GM18951 (cell line): ENCODE results near the gene DBNL.

Source experiments
- POLR2A ChIP-seq: IDR thresholded peaks from 4 replicates; pipeline ENCODE4 v1.6.1; 2011; ENCODE audit warnings: mild to moderate bottlenecking; ENCODE audit not compliant: insufficient read length, insufficient read depth; ENCODE audit errors: extremely low read depth
- in situ Hi-C: fragments of 300-500 bp; cut with MboI; formaldehyde crosslinking; loops from one replicate; pipeline ENCODE4 v1.12.0; 2022; ENCODE audit warnings: low sequenced_read_pairs, mixed read lengths, inconsistent platforms; ENCODE audit not compliant: unreplicated experiment

Gene DBNL

DNA sequence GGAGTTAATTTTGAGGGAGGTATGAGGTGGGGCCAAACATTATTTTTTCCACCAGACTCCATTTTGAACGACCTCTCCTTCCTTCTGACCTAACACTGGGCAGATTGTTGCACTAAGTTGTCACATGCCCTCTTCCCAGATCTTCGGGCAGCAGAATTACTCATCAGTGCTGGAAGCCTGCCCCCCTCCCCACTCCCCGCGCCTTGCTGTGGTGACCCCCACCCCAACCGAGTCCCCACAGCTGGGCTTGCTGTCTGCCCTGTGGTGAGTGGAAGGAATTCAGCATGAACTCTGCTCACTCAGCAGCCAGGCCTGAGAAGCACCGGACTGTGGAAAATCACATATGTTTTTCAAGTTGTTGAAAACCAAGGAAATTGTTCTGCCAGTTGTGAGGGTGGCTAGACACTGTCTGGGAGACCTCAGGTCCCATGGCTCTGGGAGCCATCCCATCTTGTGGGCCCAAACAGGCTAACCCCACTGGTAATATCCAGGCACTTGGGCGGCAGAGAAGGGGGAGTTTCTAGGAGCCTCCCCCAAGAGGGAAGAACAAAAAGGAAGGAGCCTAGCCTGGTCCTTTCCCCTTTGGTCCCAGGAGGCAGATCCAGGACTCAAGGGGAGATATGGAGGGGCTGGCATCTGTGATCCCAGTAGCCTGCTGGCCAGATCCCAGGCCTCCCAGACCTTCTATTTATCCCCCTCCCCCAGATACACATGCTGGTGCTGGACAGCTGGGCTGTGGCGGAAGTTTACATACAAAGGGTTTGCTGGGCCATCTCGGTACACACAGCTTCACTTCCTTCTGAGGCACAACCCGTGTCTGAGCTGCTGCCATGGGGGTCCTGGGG is 56.2 kb downstream of the DBNL start:
- TF ChIP-seq POLR2A: no peak
- in situ Hi-C loops: no loop called here

DNA sequence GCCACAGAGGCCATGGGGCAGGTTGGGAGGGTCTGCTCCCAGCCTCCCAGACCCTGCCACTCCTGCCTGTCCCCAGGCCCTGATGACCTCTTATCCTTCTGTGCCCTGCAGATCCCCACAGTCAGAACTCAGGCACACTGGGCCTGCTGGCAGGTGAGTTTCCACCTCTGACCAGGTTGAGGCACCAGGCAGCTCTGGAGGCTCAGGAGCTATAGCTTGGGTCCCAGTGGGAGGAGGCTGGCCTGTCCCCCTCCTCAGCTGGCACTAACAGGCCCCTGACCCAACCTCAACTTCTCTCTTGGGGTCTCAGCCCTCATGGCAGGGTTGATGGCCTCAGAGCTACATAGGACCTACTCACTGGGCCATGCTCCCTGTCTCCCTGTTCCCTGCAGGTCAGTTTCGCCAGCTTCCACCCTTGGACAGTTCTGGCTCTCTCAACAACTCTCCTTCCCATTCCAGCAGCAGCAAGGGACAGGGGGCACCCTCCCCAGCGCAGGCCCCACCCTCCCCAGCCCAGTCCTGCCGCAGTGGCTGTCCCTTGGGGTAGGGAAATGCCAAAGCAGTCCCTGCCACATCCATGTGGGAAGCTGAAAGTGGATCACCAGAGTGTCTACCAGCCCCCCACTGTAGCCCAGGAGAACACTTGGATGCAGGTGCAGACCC is 56.9 kb downstream of the DBNL start:
- in situ Hi-C loops: no loop called here
- no peak for TF ChIP-seq POLR2A

DNA sequence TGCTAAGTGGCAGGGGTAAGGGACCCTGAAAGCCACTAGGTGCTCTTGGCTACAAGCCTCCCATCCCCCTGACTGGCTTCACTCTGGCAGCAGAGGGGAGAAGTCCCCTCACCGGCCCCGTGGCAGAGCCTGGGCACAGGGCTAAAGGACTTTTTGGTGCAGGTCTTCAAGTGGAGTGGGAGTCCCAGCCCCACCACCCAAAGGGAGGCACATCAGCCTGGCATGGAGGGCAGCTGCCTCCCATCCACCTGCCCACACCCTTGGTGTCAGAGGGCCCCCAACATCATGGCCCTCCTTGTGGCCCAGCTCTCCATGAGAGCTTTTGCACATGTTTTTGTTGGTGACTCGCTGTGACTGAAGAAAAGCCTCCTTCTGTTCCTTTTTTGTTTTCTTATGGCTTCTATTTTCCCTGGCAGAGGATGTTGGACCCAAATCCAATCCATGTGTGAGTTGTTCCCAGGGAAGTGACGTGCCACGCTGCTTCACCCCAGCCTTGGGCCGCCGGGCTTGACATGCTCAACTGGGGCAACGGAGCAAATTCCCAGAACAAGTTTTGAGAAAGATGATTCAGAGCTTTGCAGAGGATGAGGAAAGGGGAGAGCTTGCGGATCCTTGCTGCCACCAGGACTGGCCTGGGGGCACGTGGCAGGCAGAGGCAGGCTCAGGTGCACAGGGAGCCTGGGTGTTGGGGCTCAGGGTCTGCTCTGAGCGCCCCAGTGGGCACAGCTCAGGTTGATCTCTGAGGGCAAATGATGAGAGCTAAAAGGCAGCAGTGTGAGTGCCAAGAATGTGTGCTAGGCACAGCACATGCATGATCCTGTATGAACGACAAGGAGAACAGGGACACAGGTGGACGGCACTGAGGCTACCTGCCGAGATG is 57.7 kb downstream of the DBNL start:
- TF ChIP-seq POLR2A: no peak
- in situ Hi-C loops: no loop called here

DNA sequence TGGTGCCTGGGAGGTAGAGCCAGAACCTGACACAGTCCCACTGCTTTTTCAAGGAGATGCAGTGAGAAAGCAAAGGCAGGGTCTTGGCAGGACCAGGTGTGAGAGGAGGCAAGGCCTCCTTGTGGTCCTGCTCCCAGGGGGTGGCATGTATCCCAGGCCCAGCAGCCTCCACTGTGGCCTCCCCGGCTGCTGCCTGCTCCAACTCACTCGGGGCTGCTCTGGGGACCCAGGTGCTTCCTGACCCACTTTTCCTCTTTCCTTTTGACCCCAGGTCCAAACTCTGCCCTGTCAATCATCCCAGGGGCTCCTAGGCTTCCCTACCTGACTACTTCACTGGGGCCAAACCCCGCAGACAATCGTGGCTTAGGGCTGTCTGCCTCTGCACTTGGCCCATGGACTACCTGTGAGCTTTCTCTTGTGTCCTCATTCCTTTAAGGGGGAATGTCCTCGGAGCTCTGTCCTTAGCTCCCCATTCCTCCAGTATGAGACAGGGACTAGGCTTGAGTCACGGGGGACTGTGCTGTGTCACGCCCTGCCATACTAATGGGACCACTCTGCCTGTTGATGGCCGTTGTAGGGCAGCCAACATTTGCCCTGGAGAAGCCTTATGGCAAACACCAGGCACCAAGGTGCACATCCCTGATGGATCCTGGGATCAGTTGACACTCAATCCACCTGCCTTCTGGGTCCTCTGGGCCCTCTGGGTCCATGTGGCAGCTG is 58.5 kb downstream of the DBNL start:
- in situ Hi-C loops: no loop called here
- no peak for TF ChIP-seq POLR2A

DNA sequence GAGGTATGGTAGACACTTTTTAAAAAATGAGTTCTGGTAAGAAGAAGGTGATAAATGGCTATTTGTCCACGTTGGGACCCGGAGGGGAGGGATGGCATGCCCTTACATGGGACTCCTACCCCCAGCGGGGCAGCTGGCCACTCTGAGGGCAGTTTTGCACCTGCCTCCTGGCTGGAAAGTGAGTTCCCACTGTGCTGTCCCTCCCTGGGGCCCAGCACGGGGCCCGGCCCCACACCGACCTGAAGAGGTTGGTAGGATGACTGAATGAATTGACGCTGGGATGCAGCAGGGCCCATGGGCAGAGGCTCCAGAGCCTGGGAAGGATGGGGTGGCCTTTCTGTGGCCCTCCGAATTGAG is 59.0 kb downstream of the DBNL start:
- in situ Hi-C loops: no loop called here
- TF ChIP-seq POLR2A: no peak

DNA sequence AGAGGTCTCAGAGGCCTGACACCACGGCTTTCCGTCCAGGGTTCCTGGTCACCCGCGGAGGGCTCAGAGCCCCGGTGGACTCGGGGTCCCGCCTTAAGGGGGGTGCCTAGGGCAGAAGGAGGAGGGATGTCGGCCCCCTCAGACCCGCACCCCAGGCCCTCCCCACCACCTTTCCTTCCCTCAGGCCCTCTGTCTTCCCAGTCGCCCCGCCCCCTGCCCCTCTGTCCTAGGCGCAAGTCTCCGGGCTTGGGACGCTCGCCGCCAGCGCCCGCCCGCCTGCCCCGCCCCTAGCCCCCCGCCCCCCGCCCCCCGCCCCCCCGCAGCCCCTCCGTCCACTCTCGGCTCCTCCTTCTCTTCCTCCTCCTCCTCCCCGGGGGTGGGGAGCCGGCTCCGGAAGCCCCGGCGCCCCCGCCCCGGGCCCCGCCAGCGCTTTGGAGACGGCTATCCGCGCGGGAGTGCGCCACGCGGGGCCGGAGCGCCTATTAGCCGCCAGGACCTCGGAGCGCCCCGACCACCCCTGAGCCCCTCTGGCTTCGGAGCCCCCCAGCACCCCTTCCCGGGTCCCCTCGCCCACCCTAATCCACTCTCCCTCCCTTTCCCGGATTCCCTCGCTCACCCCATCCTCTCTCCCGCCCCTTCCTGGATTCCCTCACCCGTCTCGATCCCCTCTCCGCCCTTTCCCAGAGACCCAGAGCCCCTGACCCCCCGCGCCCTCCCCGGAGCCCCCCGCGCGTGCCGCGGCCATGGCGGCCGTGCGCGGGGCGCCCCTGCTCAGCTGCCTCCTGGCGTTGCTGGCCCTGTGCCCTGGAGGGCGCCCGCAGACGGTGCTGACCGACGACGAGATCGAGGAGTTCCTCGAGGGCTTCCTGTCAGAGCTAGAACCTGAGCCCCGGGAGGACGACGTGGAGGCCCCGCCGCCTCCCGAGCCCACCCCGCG is 59.7 kb downstream of the DBNL start, which contains the start of gene AEBP1:
AEBP1 (plus strand) TSS at position 423 of the 937 bp plus-strand sequence; CDS start at position 744, 321 bp downstream.
- TF ChIP-seq POLR2A: no peak
- in situ Hi-C loops: no loop called here

DNA sequence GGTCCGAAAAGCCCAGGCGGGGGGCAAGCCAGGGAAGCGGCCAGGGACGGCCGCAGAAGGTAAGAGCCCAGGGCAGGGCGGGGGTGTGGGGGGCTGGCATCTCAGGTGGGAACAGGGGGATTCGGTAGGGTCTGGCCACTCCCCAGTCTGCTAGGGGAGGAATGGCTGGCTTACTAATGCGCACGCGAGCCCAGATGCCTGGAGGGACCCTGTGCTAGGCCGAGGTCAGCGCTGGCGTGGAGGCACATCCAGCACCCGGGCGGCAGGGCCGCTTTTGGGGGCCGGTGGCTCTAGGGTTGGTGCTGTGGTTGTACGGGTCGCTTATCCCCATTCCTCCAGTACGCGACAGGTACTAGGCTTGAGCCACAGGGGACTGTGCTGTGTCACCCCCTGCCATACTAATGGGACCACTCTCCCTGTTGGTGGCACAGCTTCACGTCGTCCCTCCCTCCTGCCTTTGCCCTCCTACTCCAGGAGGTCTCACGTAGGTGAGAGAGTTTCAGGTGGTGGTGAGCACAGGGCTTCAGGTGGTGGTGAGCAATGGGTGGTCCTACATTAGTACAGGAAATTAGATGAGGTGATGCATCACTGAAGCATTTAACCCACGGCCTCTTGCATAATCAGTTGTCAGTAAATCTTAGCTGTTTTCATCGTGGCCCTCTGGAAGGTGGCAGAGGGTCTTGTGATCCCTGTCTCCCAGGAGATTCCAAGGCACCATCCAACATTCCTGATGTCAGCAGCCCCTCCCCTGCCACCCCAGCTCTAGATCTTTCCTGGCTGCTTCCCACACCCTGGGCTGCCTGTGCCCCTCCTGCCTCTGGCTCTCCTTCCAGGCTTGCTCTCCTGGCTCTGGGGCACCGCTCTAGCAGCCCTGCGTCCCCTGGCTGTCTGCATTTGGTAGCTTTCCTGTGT is 60.6 kb downstream of the DBNL start:
- in situ Hi-C loops: no loop called here
- TF ChIP-seq POLR2A: no peak

DNA sequence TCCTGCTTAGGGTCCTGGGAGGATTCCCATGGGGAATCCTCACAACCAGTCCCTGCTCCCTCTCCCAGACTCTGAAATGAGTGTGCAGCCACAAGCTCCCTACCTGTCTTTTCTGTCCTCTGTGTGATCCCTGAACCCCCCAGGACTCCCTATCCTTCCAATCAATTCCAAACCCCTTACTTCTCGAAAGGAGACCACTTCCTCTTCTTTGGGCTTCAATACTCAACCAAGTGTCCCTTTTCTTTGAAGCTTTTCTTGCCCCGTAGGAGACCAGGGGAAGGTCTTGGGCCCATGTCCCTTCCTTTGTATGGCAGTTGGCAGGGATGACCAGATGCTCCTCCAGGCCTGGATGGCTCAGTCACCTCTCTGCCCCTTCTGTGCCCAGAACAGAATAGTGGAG is 61.3 kb downstream of the DBNL start:
- in situ Hi-C loops: no loop called here
- no peak for TF ChIP-seq POLR2A

DNA sequence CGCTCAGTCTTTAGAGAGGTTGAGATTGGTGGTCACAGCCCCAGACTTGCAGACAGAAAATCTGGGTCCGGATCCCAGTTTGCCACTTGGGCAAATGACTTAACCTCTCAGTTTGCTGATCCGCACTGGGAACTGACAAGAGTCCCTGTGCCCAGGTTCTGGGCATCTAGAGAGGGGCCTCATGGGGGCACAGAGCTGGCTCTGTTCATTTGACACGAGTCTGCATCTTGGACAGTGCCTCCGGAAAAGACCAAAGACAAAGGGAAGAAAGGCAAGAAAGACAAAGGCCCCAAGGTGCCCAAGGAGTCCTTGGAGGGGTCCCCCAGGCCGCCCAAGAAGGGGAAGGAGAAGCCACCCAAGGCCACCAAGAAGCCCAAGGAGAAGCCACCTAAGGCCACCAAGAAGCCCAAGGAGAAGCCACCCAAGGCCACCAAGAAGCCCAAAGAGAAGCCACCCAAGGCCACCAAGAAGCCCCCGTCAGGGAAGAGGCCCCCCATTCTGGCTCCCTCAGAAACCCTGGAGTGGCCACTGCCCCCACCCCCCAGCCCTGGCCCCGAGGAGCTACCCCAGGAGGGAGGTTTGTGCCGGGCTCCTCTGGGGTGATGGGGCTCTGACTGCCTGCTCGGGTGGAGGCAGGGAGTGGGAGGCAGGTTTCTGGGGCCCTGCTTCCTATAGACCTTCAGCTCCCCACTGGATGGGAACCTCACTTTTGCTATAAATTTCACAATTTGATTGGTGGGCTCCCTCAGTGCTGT is 62.0 kb downstream of the DBNL start:
- no peak for TF ChIP-seq POLR2A
- in situ Hi-C loops: no loop called here
